ENCODE measurements around the gene EPS8. TPM values are rescaled to one million over a fixed set of nuclear protein-coding genes. Genes with fewer than 3 reads are reported as not detected.

The EPS8 gene
- total RNA-seq, 1 donor from 2014 or later, result 58.2 TPM

GRCh38 chr12:15575671-15576541, 213.3 kb downstream of the EPS8 start:
- Histone ChIP-seq H3K27me3 (no peaks in the 10 kb centered on the region), H3K4me1 (no peaks in the 10 kb centered on the region), H3K27ac (no peak overlapping the region), H3K36me3 (no peaks in the 10 kb centered on the region), H3K4me3 (no peak overlapping the region), H3K9me3 (no peaks in the 10 kb centered on the region)
- DNase-seq, result no peak
- no peak for TF ChIP-seq CTCF (IDR thresholded peaks at IDR 0.05)
- intact Hi-C loops (cut with DNase I), result no loop called here
- peak; percentile 49 for ATAC-seq

DNA sequence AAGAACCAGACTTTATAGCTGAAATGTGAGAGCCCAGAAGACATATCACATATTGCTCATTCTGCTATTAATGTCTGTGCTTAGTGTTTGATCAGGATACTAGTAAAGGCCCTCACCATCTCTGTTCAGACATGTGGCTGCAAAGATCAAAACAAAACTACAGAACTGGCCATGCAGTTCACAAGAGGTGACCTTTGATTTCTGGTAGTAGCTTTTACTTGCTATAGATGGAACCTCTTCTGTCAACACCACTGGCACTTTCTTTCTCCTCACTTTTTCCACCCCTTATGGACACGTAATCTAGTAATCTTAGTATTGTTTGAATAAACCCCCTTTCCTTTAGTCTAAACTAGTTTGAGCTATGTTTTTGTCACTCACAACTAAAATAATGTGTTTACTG, 214.8 kb downstream of the EPS8 start:
- Histone ChIP-seq H3K4me1 (no peaks in the 10 kb centered on the region), H3K27ac (no peak overlapping the region), H3K36me3 (no peaks in the 10 kb centered on the region), H3K4me3 (no peak overlapping the region), H3K27me3 (no peaks in the 10 kb centered on the region), H3K9me3 (no peaks in the 10 kb centered on the region)
- ATAC-seq (no peak), DNase-seq (no peak)
- no peak for TF ChIP-seq CTCF (IDR thresholded peaks at IDR 0.05)
- intact Hi-C loops (cut with DNase I), result no loop called here

Other genes starting within 250 kb of the EPS8 start
- gene STRAP, start 93.0 kb upstream of the EPS8 start, total RNA-seq, result 68.3 TPM
- gene DERA, start 121.9 kb upstream of the EPS8 start, total RNA-seq, result 36.6 TPM